ENCODE data around the gene HSP90AA1. TPM values are rescaled to one million over a fixed set of nuclear protein-coding genes. Genes with fewer than 3 reads are reported as not detected.

Gene HSP90AA1
- total and polyA plus RNA-seq, 2 of the 8 experiments (the other 6 are each of a cell fraction or from before 2014, with no cell fraction given), result 339 to 878 TPM

- TF ChIP-seq RXRA (IDR thresholded peaks at IDR 0.05; ENCODE audit: insufficient read depth, low read depth, low read length) (no peak), POU5F1 (IDR thresholded peaks at IDR 0.05; ENCODE audit: low read depth, low read length) (no peak), SIRT6 (IDR thresholded peaks at IDR 0.05; ENCODE audit: low read length) (no peak), NRF1 (IDR thresholded peaks at IDR 0.05; ENCODE audit: low read depth, low read length) (no peak), USF2 (IDR thresholded peaks at IDR 0.05; ENCODE audit: low read length) (no peak), HDAC2 (IDR thresholded peaks at IDR 0.05; ENCODE audit: borderline replicate concordance in 1 of 2, low read depth in 2 of 2, low read length in 2 of 2) (no peak), KDM1A (IDR thresholded peaks at IDR 0.05; ENCODE audit: borderline replicate concordance, low read length) (no peak)
Measured at GRCh38 chr14:102092806-102093205, 6.0 kb upstream of the HSP90AA1 start (continued).

All from H1 (cell line).